Rectal smooth muscle tissue (tissue), 1 donor: ENCODE results near the gene NAXD.

ENCODE experiments used
- H3K27ac ChIP-seq: one replicate; pipeline ENCODE4 v1.7.0; 2013; ENCODE audit warnings: low read depth, low read length, inconsistent platforms
- H3K27me3 ChIP-seq: one replicate; pipeline ENCODE4 v1.7.0; 2013; ENCODE audit warnings: low read length; ENCODE audit not compliant: control insufficient read depth, insufficient read depth
- H3K36me3 ChIP-seq: one replicate; pipeline ENCODE4 v1.7.0; 2013; ENCODE audit warnings: low read length; ENCODE audit not compliant: control insufficient read depth, insufficient read depth
- H3K4me1 ChIP-seq: one replicate; pipeline ENCODE4 v1.7.0; 2013; ENCODE audit warnings: low read length; ENCODE audit not compliant: control insufficient read depth, insufficient read depth
- H3K4me3 ChIP-seq: one replicate; pipeline ENCODE4 v1.7.0; 2013; ENCODE audit warnings: low read length
- H3K9ac ChIP-seq: one replicate; pipeline ENCODE4 v1.7.0; 2013; ENCODE audit warnings: low read length

Gene NAXD

DNA sequence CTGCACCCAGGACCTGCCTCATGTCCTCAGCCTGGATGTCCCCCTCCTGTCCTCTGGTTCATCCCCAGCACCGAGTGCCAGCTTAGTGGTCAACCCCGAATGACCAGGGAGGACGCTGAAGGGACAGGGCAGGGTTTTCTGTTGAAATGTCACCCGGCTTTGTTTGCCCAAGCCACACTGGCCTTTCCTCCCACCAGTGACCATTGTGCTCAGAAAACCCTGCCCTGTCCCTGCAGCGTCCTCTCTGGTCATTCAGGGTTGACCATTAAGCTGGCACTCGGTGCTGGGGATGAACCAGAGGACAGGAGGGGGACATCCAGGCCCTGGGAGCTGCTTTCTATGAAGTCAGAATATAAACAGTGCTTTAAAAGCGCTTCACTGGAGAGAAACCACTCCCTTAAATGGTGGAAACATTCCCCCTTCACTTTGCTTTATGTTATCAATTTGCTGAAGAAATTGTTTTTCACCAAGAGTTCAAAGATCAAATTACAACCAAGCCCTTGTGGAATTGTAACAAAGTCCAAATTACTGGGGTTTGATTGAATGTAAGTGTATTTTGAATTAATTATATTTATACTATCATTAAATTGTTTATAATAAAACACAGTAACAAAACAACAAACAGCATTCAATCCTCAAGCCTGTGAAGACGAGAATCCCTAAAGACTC is 69.2 kb downstream of the NAXD start:
- Histone ChIP-seq H3K9ac (peak overlapping the region; percentile 5), H3K27ac (peak overlapping the region; percentile 95), H3K27me3 (no peaks in the 10 kb centered on the region), H3K4me1 (peaks cover 12% of the 10 kb centered on the region), H3K4me3 (no peak overlapping the region), H3K36me3 (peaks cover 26% of the 10 kb centered on the region)

GRCh38 chr13:110685305-110686020 is 70.1 kb downstream of the NAXD start:
- Histone ChIP-seq H3K27me3 (no peaks in the 10 kb centered on the region), H3K4me3 (no peak overlapping the region), H3K36me3 (peaks cover 21% of the 10 kb centered on the region), H3K27ac (peak overlapping the region; percentile 95), H3K9ac (no peak overlapping the region), H3K4me1 (peaks cover 12% of the 10 kb centered on the region)

DNA sequence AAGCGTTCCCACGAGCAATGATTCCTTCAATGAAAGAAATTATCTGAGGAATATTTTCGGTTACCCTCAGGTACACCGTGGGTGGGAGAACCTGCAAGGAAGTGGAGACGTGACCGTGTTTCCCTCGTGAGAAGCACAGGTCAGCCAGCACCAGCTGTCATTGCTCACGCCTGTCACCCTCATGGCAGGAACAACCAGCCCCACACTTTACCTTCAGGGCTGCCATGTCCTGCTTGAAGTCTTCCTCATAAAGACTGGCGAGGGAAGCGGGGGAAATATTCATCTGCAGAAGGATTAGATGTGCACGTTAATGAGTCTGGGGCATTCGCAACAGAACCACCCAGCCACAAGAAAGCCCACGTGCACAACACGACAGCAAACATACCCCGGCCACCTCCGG is 72.4 kb downstream of the NAXD start:
- no peak overlapping the region for H3K9ac ChIP-seq
- H3K4me1 ChIP-seq = peaks cover 12% of the 10 kb centered on the region
- no peak overlapping the region for H3K27ac ChIP-seq
- H3K4me3 ChIP-seq = no peak overlapping the region
- H3K27me3 ChIP-seq = no peaks in the 10 kb centered on the region
- peaks cover 15% of the 10 kb centered on the region for H3K36me3 ChIP-seq

DNA sequence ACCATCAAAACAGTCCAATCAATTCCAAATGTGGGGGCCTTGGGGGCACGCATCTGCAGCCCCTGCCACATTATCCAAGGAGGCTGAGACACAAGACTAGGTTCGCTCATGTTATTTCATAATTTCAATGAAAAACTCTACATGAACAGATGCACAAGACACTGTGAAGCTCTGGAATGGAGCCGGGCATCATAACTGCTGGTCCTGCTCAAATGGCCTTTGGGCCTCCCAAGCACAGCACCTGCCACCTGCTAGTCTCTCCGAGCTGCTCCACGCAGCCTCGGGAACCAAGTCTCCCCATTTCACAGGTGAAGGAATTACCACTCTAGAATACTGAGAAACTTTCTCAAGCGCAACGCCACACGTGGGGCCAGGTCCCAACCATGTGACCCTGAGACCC is 73.7 kb downstream of the NAXD start:
- Histone ChIP-seq H3K36me3 (peaks cover 13% of the 10 kb centered on the region), H3K4me1 (peaks cover 8% of the 10 kb centered on the region), H3K9ac (no peak overlapping the region), H3K27ac (no peak overlapping the region), H3K27me3 (no peaks in the 10 kb centered on the region), H3K4me3 (no peak overlapping the region)
